Measurements from ENCODE around the gene MIGA1.

DNA sequence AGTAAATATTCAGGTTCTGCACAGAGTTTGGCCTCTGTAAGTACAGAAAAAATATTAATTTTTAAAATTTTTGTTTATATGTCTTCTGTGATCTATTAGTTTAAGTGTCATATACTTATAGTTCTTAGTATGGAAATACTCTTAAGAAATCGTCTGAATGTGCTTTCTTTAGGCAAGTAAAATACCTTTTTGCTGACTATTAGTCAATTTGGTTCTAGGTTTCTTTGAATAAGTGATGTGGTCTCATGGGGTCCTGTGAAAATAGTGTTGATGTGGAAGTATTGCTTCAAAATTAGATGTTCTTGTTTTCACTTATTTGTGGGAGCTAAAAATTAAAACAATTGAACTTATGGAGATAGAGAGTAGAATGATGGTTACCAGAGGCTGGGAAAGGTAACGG is 23.9 kb downstream of the MIGA1 start:
- TF ChIP-seq, protein P1, sequence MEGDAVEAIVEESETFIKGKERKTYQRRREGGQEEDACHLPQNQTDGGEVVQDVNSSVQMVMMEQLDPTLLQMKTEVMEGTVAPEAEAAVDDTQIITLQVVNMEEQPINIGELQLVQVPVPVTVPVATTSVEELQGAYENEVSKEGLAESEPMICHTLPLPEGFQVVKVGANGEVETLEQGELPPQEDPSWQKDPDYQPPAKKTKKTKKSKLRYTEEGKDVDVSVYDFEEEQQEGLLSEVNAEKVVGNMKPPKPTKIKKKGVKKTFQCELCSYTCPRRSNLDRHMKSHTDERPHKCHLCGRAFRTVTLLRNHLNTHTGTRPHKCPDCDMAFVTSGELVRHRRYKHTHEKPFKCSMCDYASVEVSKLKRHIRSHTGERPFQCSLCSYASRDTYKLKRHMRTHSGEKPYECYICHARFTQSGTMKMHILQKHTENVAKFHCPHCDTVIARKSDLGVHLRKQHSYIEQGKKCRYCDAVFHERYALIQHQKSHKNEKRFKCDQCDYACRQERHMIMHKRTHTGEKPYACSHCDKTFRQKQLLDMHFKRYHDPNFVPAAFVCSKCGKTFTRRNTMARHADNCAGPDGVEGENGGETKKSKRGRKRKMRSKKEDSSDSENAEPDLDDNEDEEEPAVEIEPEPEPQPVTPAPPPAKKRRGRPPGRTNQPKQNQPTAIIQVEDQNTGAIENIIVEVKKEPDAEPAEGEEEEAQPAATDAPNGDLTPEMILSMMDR (IDR thresholded peaks at IDR 0.05): no peak
- no peak for TF ChIP-seq POLR2AphosphoS5 (IDR thresholded peaks at IDR 0.05; ENCODE audit: low read depth, low read length)

Measured in Panc1 (cell line).